Measurements from ENCODE around the gene XXYLT1. TPM values are rescaled to one million over a fixed set of nuclear protein-coding genes. Genes with fewer than 3 reads are reported as not detected.
A peak's percentile ranks its signal among the peaks of the same experiment; 100 is the strongest.

The XXYLT1 gene
- total RNA-seq, 2 experiments from 2014 or later = 8.8 to 9.6 TPM

DNA sequence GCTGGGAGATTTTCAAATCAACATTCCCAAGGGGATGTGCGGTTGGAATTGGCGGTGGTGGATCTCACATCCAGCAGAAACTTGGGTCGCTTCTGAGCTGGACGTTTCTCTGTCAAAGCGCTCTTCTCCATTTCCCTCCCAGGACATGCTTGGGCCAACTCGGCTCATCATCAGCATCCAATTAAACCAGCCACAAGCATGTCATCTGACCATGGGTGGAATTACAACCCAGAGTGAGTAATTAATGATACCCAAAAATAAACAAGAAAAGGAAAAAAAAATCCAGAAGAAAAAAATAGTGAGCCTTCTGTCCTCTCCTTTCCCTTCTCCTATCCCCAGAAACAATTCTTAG lies 111.2 kb downstream of the XXYLT1 start:
- no peak for DNase-seq
- H3K9me3 Mint-ChIP-seq = no peaks in the 10 kb centered on the region
- H3K27me3 Mint-ChIP-seq = no peaks in the 10 kb centered on the region
- peaks cover 9% of the 10 kb centered on the region for H3K36me3 Mint-ChIP-seq
- no peak overlapping the region for H3K4me3 Mint-ChIP-seq
- no peak overlapping the region for H3K27ac Mint-ChIP-seq
- peaks cover 33% of the 10 kb centered on the region for H3K4me1 Mint-ChIP-seq

- no peaks in the 10 kb centered on the region for H3K9me3 Mint-ChIP-seq
- no peak overlapping the region for H3K4me3 Mint-ChIP-seq
- peaks cover 35% of the 10 kb centered on the region for H3K4me1 Mint-ChIP-seq
- DNase-seq = no peak
- H3K27me3 Mint-ChIP-seq = no peaks in the 10 kb centered on the region
- peaks cover 9% of the 10 kb centered on the region for H3K36me3 Mint-ChIP-seq
- H3K27ac Mint-ChIP-seq = no peak overlapping the region
These were observed 111.7 kb downstream of the XXYLT1 start for GRCh38 chr3:195159117-195159813.

GRCh38 chr3:195156286-195156890 lies 114.6 kb downstream of the XXYLT1 start:
- H3K4me1 Mint-ChIP-seq = peaks cover 26% of the 10 kb centered on the region
- no peak overlapping the region for H3K27ac Mint-ChIP-seq
- H3K27me3 Mint-ChIP-seq = no peaks in the 10 kb centered on the region
- peaks cover 10% of the 10 kb centered on the region for H3K36me3 Mint-ChIP-seq
- H3K9me3 Mint-ChIP-seq = no peaks in the 10 kb centered on the region
- no peak overlapping the region for H3K4me3 Mint-ChIP-seq
- DNase-seq = no peak

DNA sequence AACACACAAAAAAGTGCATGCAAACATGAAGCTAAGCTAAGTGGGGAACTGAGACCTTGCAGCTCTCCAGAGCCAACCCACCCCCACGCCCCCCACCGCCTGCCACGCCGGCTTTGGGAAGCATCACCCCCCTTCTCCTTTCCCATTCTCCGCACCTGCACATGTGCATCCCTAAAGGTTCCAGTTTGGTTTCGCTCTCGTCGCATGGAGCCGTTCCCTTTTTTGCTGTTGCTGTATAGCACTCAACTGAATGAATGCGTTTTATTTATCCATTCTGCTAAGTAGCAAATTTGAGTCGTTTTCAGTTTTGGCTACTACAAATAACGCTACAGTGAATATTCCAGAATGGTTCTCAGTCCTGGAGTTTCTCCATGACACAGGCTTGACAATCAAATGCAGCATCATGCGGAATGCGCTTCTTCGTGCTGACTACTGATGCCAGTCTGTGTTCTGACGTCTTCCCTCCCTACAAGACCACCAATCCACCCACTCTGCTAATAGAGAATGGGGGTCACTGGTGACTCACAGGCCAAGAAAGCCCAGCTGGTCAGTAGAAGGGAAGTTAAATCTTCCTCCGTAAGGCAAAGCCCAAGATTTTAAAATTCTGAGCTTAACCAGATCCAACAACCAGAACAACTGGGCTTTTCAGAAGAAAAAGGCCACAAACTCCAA lies 115.3 kb downstream of the XXYLT1 start:
- Mint-ChIP-seq H3K4me3 (no peak overlapping the region), H3K9me3 (no peaks in the 10 kb centered on the region), H3K27me3 (no peaks in the 10 kb centered on the region), H3K36me3 (peaks cover 10% of the 10 kb centered on the region), H3K4me1 (peaks cover 29% of the 10 kb centered on the region), H3K27ac (no peak overlapping the region)
- DNase-seq = no peak

- DNase-seq = no peak
- Mint-ChIP-seq H3K36me3 (peaks cover 10% of the 10 kb centered on the region), H3K9me3 (no peaks in the 10 kb centered on the region), H3K27me3 (no peaks in the 10 kb centered on the region), H3K4me1 (peaks cover 34% of the 10 kb centered on the region), H3K4me3 (peak overlapping the region; percentile 5), H3K27ac (peak overlapping the region; percentile 77)
These were observed 116.0 kb downstream of the XXYLT1 start for GRCh38 chr3:195154793-195155535.

DNA sequence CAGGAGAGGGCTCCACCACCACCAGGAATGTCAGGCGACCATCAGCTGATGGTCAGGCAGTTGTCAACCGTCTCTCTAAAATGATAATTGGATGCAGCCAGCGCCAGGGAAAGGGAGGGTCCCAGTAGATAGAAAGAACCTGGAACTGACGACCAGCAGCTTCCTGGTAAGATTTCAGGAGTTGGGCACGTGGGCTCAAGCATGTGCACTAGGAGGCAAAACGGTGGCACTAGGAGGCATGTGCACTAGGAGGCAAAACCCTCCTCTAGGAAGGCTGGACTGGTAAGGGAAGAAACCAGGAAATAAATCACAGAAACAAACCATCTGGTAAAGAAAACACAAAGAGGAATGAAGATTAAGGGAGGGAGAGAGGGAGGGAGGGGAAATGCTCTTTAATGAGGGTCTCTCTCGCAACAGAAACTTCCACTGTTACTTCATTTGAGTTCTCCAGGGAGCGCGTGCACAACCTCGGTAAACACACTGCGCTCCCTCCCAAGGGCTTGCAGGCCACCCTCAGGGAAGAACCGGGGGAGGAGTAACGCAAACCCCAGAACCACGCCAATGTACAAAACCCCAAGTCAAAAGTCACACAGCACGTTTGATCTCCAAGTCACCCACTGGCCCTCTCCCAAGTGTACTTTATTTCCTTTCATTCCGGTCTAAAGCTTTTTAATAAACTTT lies 116.7 kb downstream of the XXYLT1 start:
- Mint-ChIP-seq H3K36me3 (peaks cover 10% of the 10 kb centered on the region), H3K4me3 (peak overlapping the region; percentile 5), H3K9me3 (no peaks in the 10 kb centered on the region), H3K27ac (peak overlapping the region; percentile 77), H3K4me1 (peaks cover 33% of the 10 kb centered on the region), H3K27me3 (no peaks in the 10 kb centered on the region)
- DNase-seq = no peak

DNA sequence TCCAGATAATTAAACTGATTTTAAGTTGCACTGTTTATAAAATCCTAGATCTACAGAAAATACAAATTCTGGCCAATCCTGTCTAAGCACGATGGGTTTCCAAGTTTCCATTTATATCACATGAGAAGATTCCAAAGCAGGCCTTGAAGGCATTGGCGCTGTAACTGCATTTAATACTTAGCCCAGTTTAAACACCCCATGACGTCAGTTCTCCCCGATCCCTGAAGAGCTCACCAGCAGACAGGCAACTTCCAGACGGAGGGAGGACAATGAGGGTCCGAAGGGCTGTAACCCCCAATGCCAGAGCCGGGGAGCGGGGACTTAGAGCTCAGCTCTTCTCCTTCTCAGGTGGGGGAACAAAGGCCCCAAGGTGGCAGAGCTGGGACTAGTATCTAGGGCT lies 117.3 kb downstream of the XXYLT1 start:
- H3K4me3 Mint-ChIP-seq = no peak overlapping the region

GRCh38 chr3:195153130-195153529 lies 117.8 kb downstream of the XXYLT1 start:
- Mint-ChIP-seq H3K4me1 (peaks cover 44% of the 10 kb centered on the region), H3K4me3 (no peak overlapping the region), H3K27me3 (no peaks in the 10 kb centered on the region), H3K9me3 (no peaks in the 10 kb centered on the region), H3K36me3 (peaks cover 10% of the 10 kb centered on the region), H3K27ac (no peak overlapping the region)
- no peak for DNase-seq

More for the DNA sequence above, 117.3 kb downstream of the XXYLT1 start:
- H3K27me3 Mint-ChIP-seq = no peaks in the 10 kb centered on the region
- H3K4me1 Mint-ChIP-seq = peaks cover 38% of the 10 kb centered on the region
- H3K27ac Mint-ChIP-seq = no peak overlapping the region
- no peak for DNase-seq
- H3K36me3 Mint-ChIP-seq = peaks cover 10% of the 10 kb centered on the region
- H3K9me3 Mint-ChIP-seq = no peaks in the 10 kb centered on the region

GRCh38 chr3:195151866-195152541 lies 119.0 kb downstream of the XXYLT1 start:
- H3K27ac Mint-ChIP-seq = no peak overlapping the region
- DNase-seq = no peak
- H3K4me3 Mint-ChIP-seq = no peak overlapping the region
- H3K27me3 Mint-ChIP-seq = no peaks in the 10 kb centered on the region
- H3K9me3 Mint-ChIP-seq = no peaks in the 10 kb centered on the region
- peaks cover 51% of the 10 kb centered on the region for H3K4me1 Mint-ChIP-seq
- peaks cover 15% of the 10 kb centered on the region for H3K36me3 Mint-ChIP-seq

GRCh38 chr3:195151402-195151801 lies 119.6 kb downstream of the XXYLT1 start:
- no peaks in the 10 kb centered on the region for H3K27me3 Mint-ChIP-seq
- no peak overlapping the region for H3K4me3 Mint-ChIP-seq
- H3K36me3 Mint-ChIP-seq = peaks cover 15% of the 10 kb centered on the region
- peaks cover 51% of the 10 kb centered on the region for H3K4me1 Mint-ChIP-seq
- H3K9me3 Mint-ChIP-seq = no peaks in the 10 kb centered on the region
- DNase-seq = no peak
- H3K27ac Mint-ChIP-seq = no peak overlapping the region

GRCh38 chr3:195150181-195151118 lies 120.5 kb downstream of the XXYLT1 start:
- Mint-ChIP-seq H3K9me3 (no peaks in the 10 kb centered on the region), H3K36me3 (peaks cover 9% of the 10 kb centered on the region), H3K27me3 (no peaks in the 10 kb centered on the region), H3K4me3 (peak overlapping the region; percentile 73), H3K4me1 (peaks cover 49% of the 10 kb centered on the region), H3K27ac (peak overlapping the region; percentile 64)
- no peak for DNase-seq

DNA sequence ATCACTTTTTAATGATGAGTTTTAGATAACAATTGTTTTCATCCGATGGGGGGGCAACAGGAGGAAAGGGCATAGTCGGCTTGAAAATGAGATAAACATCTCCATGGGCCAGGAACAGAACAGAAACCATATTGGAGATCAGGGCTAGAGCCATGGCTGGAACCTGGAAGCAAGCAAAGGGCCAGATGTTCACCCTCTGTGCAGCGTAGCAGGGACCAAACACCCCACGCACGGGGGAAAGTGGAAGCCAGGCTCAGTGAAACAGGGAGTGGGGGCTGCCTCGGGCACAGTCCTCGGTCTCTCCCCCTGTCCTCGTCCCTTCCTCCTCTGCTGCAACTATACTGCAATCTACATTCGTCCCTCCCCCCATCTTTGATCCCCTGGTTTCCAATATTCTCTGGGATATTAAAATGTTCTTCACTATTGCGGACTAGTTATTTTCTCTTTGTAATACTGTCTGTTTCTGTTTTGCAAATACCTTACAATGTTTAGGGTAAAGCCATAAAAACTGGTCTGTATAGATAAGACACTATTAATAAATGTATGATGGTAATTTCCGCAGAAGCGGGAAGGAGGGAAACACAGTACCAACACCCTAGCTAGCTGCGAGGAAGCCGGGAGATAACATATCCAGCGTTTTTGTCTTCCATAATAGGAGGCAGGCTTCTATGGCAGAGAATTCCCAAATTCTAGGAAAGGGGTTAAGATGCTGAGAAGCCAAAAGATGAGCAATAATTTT lies 121.5 kb downstream of the XXYLT1 start:
- H3K36me3 Mint-ChIP-seq = peaks cover 9% of the 10 kb centered on the region
- peaks cover 41% of the 10 kb centered on the region for H3K4me1 Mint-ChIP-seq
- H3K4me3 Mint-ChIP-seq = no peak overlapping the region
- H3K9me3 Mint-ChIP-seq = no peaks in the 10 kb centered on the region
- no peak for DNase-seq
- no peaks in the 10 kb centered on the region for H3K27me3 Mint-ChIP-seq
- H3K27ac Mint-ChIP-seq = no peak overlapping the region

DNA sequence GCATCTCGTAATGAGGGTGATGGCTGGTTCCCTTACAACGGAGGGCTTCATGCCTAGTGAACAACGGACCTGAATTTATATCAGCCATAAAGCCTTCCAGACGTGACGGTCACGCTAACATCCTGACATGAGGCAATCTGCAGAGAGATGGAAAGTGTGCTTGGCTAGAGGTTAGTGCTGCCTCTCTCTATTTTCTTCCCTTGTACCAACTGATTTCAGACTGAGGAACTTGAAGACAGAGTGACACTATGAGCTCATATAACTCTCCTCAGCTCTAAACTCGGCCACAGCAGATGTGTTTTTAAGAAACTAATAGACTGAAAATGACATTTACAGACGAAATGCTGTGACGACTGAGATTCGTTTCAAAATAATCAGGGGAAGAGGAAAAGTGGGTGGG lies 122.4 kb downstream of the XXYLT1 start:
- Mint-ChIP-seq H3K36me3 (peaks cover 5% of the 10 kb centered on the region), H3K4me1 (peaks cover 34% of the 10 kb centered on the region), H3K27ac (peak overlapping the region; percentile 22), H3K9me3 (no peaks in the 10 kb centered on the region), H3K4me3 (no peak overlapping the region), H3K27me3 (no peaks in the 10 kb centered on the region)
- no peak for DNase-seq

Measured in activated naive CD8-positive, alpha-beta T cell treated with anti-CD3 and anti-CD28 coated beads for 36 hours (primary cell).